Measurements from ENCODE around the gene AFF4.
"Not testable (repeated sequence)": the region's sequence is repeated elsewhere in the genome, so short reads cannot be mapped to it uniquely, and the experiment has no call there.

AFF4 gene

DNA sequence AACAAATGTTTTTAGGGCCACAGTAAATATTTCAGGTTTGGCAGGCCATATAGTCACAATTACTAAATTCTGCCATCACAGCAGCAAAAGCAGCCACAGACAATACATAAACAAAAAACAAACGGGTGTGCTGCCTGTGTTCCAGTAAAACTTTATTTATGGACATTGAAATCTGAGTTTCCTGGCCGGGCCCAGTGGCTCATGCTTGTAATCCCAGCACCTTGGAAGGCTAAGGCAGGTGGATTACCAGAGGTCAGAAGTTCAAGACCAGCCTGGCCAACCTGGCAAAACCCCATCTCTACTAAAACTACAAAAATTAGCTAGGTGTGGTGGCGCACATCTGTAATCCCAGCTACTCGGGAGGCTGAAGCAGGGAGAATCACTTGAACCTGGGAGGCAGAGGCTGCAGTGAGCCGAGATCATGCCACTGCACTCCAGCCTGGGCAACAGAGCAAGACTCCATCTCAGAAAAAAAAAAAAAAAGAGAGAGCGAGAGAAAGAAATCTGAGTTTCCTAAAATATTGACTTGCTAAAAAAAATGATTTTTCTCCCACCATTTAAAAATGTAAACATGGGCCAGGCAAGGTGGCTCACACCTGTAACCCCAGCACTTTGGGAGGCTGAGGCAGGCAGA lies 7.2 kb downstream of the AFF4 start:
- DNase-seq (ENCODE audit: low read depth in 2 of 2) = not testable (repeated sequence)

DNA sequence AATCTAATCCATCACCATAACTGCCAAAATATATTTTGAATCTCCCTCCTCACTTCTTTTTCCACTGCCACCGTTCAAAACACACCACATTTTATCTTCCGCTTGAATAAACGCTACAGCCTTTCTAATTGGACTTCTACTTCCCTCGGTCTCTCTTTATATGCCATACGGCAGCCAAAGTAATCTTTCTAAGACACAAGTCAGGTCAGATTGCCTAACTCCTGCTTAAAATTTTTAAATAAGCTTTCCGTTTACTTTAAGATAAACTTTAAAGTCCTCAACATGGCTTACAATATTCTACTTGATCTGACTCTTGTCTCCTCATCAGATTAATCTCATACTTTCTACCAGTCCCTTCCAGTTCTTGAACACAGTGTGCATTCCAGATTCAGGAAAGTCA lies 9.7 kb downstream of the AFF4 start:
- DNase-seq (ENCODE audit: low read depth in 2 of 2) = no peak

DNA sequence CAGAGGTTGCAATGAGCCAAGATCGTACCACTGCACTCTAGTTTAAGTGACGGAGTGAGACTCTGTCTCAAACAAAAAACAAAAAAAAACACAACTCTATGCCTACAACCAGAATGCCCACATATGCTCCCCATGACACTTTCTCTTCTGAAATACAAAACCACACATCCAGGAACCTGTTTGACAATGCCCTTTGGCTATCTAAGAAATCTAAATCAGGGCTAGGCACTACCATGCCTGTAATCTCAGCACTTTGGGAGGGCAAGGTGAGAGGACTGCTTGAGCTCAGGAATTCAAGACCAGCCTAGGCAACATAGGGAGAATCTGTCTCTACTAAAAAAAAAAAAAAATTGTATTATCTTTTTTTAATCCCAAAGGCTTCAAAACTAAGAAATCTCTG lies 10.6 kb downstream of the AFF4 start:
- no peak for DNase-seq (ENCODE audit: low read depth in 2 of 2)

- DNase-seq (ENCODE audit: low read depth in 2 of 2) = no peak
These were observed 11.5 kb downstream of the AFF4 start for GRCh38 chr5:132951897-132952296.

DNA sequence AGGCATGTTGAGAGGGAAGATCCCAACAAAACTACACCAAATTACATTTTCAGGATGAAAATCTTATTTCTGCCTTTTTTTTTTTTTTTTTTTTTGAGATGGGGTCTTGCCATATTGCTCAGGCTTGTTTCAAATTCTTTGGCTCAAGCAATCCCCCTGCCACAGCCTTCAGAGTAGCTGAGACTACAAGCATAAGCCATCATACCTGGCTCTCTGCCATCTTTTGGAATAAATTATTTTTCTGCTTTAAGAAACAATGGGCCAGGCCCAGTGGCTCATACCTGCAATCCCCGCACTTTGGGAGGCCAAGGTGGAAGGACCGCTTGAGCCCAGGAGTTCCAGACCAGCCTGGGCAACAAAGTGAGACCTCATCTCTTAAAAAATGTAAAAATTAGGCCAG lies 14.3 kb downstream of the AFF4 start:
- no peak for DNase-seq (ENCODE audit: low read depth in 2 of 2)

- DNase-seq (ENCODE audit: low read depth in 2 of 2) = no peak
These were observed 15.8 kb downstream of the AFF4 start for GRCh38 chr5:132947671-132948070.

DNA sequence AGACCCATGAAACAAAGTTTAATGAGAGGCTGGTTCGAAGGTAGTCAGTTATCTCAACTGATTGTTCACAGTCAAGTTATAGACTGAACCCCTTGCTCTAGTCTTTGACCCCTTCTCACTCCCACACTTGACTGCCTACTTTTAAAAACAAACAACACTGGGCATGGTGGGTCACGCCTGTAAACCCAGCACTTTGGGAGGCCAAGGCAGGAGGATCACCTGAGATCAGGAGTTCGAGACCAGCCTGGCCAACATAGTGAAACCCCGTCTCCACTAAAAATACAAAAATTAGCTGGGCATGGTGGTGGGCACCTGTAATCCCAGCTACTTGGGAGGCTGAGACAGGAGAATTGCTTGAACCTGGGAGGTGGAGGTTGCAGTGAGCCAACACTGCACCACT lies 18.1 kb downstream of the AFF4 start:
- DNase-seq (ENCODE audit: low read depth in 2 of 2) = not testable (repeated sequence)

- no peak for DNase-seq (ENCODE audit: low read depth in 2 of 2)
These were observed 19.9 kb downstream of the AFF4 start for GRCh38 chr5:132943362-132944022.

DNA sequence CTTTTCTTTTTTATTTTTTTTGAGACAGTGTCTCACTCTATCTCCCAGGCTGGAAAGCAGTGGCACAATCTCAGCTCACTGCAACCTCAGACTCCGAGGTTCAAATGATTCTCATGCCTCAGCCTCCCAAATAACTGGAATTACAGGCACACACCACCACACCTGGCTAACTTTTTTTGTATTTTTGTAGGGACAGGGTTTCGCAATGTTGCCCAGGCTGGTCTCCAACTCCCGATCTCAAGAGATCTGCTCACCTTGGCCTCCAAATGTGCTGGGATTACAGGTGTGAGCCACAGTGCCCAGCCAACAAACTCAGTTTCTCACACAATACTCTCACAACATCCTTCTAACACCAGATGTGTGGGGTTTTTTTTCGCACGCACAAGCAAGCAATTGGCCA lies 22.1 kb downstream of the AFF4 start:
- no peak for DNase-seq (ENCODE audit: low read depth in 2 of 2)

DNA sequence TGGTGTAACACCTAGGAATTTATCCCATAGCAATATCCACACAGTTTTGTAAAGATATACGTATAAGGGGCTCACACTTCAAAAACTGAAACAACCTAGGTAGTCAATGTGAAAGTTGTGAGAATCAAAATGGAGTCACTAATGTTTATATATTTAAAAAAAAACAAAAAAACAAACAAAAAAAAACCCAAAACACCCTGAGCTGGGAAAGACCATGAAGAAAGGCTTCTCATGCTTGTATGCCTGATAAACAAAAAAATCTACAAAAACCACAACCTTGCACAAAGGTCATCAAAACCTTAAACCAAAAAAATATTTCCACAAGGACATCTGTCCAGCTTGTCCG lies 35.4 kb downstream of the AFF4 start:
- DNase-seq (ENCODE audit: low read depth in 2 of 2) = no peak

DNA sequence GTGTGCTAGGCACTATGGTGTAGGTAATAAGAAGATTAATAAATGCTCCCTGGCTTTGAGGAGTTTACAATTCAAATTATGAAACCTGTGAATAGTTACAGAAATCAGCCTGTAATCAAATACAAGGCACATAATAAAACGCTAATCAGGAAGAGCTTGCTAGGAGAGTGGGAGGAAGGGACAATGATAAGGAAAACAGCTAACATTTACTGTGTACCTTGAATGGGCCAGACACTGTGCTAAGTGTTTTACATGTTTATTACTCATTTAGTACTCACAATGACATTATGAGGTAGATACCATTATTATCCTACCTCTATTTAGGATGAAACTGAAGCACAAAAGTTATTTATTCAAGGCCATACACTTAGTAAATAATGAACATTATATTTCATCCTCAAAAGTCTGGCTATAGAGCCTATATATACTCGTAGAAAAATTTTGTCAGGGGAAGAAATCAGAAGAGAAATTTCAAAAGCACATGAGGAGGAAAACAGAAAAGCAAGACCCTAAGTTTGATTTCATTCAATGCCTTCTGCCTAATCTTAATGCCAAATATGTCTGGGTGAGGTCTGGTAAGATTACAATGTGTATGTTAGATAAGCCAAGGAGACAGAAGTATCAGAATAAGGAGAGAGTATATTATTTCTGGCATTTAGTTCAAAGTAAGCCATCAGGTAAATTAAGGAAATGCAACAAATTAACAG lies 35.9 kb downstream of the AFF4 start:
- DNase-seq (ENCODE audit: low read depth in 2 of 2) = no peak

- DNase-seq (ENCODE audit: low read depth in 2 of 2) = no peak
These were observed 37.0 kb downstream of the AFF4 start for GRCh38 chr5:132926437-132926836.

GRCh38 chr5:132916086-132916485 lies 47.3 kb downstream of the AFF4 start:
- no peak for DNase-seq (ENCODE audit: low read depth in 2 of 2)

DNA sequence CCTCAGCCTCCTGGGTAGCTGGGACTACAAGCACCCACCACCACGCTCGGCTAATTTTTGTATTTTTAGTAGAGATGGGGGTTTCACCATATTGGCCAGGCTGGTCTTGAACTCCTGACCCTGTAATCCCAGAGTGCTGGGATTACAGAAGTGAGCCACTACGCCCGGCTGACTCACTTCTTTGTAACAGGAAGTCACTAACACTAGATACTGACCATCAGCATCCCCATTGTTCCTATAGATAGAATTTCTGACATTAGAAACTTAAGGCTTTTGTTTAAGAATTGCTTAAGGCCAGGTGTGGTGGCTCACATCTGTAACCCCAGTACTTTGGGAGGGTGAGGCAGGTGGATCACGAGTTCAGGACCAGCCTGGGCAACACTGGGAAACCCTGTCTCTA lies 47.8 kb downstream of the AFF4 start:
- no peak for DNase-seq (ENCODE audit: low read depth in 2 of 2)

GRCh38 chr5:132909702-132910101 lies 53.7 kb downstream of the AFF4 start:
- no peak for DNase-seq (ENCODE audit: low read depth in 2 of 2)

DNA sequence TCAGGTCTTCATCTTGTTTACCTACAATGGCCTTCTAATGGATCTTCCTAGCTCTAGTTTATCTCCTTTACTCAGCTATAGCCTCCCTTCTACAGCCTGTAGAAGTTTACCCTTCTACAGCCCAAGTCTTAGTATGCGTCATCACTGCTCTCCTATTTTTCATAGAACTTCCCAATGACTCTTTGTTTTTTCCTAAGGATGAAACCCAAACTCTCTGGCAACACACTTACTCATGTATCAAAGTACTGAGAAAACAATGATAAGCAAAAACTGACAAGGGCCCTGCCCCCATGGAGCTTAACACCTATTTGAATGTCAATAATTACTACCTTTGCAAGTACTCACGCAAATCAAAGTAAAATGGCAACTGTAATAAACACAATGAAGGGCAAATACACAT lies 56.3 kb downstream of the AFF4 start:
- no peak for DNase-seq (ENCODE audit: low read depth in 2 of 2)

GRCh38 chr5:132905938-132906337 lies 57.5 kb downstream of the AFF4 start:
- no peak for DNase-seq (ENCODE audit: low read depth in 2 of 2)

GRCh38 chr5:132901730-132902129 lies 61.7 kb downstream of the AFF4 start:
- DNase-seq (ENCODE audit: low read depth in 2 of 2) = no peak

DNA sequence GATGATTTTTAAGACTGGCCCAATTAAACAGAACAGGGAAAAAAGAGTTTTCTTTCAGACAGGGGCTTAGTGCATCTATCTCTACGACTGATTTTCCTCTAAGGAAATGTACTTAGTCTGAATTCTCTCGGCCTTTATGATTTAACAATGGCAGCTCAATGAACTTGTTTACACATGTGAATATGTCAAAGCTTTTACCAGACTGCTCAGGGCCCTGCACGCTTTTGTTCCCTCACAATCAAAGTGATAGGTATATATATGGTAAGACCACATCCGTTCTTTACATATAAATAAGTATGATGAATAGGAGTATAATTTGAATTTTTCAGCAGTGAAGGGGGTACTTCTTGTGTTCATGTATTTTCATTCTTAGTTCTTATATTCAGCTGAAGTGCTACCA lies 62.4 kb downstream of the AFF4 start:
- no peak for DNase-seq (ENCODE audit: low read depth in 2 of 2)

GRCh38 chr5:132898094-132898493 lies 65.3 kb downstream of the AFF4 start:
- DNase-seq (ENCODE audit: low read depth in 2 of 2) = no peak

DNA sequence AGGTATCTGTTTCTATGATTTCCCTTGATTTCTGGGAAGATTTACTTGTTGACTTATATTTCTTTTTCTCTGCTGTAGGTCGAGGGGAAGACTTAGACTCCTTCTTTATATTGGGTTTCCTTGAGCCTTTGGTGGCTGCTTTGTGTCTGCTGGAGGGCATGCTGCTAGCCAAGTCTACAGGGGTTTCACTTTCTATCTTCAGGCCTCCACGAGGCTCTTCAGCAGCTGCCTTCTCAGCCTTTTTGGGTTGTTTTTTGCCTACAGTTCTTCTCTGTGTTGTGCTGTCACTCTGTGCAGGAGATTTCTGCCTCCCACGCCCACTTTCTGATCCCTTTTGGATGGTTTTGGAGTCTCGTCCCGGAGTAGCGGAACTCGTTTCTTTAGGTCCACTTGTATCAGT lies 66.7 kb downstream of the AFF4 start:
- DNase-seq (ENCODE audit: low read depth in 2 of 2) = no peak

- no peak for DNase-seq (ENCODE audit: low read depth in 2 of 2)
These were observed 67.6 kb downstream of the AFF4 start for GRCh38 chr5:132895719-132896305.

GRCh38 chr5:132890817-132891216 lies 72.6 kb downstream of the AFF4 start:
- no peak for DNase-seq (ENCODE audit: low read depth in 2 of 2)

Data from stimulated activated CD8-positive, alpha-beta memory T cell treated with anti-CD3 and anti-CD28 coated beads, Interleukin-7, amount 100 ng/mL, for 4 hours (primary cell).